8988T (cell line): ENCODE measurements around the gene GPR68.
A peak's percentile ranks its signal among the peaks of the same experiment; 100 is the strongest.

Experiments used
- DNase-seq: peaks from one replicate; pipeline ENCODE4 v3.0.0; 2011

Gene GPR68, protein sequence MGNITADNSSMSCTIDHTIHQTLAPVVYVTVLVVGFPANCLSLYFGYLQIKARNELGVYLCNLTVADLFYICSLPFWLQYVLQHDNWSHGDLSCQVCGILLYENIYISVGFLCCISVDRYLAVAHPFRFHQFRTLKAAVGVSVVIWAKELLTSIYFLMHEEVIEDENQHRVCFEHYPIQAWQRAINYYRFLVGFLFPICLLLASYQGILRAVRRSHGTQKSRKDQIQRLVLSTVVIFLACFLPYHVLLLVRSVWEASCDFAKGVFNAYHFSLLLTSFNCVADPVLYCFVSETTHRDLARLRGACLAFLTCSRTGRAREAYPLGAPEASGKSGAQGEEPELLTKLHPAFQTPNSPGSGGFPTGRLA

GRCh38 chr14:91244501-91244901 lies at the start of gene GPR68:
GPR68 (minus strand) TSS chr14:91244704; CDS start chr14:91235050, 9,654 bp downstream.
- no peak for DNase-seq

DNA sequence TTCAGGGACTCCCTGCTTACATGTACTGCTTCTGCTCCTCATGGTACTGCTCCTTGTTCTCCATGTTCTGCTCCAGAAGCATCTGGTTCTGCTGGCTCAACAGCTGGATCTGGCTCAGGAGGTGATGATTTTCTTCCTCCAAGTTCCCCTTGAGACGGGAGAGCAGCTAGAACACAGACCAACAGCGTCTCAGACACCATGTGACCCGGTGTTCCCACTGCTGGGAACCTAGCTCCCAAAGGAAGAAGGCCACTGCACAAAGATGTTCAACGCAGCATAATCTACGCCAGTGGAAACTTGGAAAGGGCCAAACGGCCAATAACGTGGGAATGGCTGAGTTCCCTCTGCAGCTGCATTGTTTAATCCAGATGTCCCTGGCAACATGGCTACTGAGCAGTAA lies 49.6 kb upstream of the GPR68 start:
- no peak for DNase-seq

DNA sequence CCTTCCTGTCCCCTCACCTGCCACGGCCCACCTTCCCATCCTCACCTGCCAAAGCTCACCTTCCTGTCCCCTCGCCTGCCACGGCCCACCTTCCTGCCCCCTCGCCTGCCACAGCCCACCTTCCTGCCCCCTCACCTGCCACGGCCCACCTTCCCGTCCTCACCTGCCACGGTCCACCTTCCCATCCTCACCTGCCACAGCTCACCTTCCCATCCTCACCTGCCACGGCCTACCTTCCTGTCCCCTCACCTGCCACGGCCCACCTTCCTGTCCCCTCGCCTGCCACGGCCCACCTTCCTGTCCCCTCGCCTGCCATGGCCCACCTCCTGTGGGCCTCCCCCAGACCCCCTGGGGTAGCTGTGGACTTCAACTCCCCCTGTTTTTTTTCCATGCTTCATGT lies 48.8 kb upstream of the GPR68 start:
- DNase-seq: no peak

DNA sequence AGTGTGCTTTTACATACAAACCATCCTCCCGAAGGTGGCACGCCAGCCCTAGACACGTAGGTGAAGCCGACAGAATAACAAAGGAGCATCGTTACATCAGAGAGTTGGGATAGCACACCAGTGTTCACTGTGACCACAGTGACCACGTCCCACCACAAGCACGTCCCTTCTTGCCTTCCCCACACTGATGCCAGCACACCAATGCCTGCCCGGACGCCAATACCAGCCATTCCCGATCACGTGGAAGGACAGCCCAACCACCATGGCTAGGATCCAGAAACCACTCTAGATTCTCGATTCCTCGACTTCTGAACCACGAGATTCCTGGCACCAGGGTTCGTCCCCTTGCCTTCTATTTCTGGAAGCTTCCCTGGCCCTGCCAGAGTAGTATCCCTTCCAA lies 48.0 kb upstream of the GPR68 start:
- DNase-seq: no peak

DNA sequence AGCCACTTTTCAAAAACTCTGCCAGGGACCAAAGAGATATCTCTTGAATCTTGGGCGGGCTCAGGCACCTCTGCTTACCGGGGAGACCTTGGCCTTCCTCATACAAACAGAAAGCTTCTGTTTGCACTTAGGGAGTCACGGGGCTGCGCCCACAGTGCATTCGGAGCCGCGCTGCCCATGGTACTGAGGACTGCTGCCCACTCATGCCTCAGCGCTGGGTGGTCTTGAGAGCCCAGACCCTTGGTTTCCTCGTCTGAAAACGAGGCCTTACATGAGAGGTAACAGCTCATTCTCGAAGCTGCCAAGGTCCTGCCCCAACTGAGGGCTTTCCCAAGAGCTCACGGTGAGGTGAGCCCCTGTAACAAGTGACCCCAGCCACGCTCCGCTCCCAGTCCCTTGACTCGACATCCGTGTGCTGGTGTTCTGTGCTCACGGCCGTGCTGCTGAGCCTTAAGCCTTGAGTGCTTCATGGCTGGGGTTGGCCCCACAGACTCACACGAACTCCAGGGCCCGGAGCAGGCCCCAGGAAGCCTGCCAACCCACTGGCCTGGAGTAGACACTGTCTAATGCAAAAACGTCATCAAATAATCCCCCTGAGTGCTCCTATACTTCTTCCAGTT lies 47.4 kb upstream of the GPR68 start:
- no peak for DNase-seq

DNA sequence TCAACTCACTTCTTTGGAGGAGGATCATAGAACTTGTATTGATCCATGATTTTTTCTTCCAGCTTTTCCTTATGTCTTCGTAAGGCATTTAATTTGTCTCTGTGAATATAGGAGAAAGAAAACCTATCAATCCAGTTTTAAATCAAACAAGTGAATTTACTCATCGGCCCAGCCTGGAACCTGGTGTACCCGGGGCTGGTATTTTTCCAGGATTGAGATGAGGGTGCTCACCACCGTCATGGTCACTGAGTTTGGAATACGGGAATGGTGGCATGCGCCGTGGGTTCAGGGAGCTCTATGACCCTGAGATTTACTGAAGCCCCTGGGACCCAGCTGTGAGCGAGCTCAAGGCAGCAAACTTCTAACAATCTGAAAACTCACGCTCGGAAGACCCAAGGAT lies 46.5 kb upstream of the GPR68 start:
- DNase-seq: no peak

DNA sequence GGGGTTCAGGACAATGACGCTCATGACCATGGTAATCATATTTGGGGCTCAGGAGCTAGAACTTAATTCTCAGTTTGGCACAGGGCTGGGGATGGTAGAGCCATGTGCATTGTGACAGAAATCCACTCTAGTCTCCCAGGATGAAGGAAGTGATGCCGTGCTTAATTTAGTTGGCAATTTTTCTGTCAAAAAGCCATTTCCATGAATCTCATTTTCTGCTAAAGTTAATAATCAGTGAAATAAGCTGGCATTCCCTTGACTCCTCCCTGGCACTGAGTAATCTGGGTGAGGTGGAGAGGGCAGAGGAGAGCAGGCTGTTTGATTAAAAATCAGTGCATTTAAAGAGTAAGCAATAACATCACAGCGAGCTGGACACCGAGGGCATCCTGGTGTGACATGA lies 45.0 kb upstream of the GPR68 start:
- no peak for DNase-seq

DNA sequence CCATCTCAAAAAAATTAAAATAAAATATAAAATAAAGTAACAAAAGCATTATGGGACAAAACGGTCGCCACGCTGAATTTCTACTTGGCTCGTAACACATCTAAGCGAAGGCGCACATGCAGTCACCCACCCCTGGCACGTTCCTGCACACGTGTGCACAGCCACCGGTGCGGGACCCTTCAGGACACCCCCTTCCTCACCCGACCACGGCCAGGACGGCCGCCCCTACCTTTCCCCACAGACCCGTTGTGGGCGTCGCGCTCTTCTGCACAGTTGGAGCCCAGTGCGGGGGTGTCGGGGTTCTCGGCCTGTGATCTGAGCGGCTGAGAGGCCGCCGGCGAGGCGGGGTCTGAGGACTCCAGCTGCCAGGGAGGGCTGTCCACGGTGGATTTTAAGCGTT lies 44.4 kb upstream of the GPR68 start:
- DNase-seq: no peak

- DNase-seq: peak; percentile 81
Observed at GRCh38 chr14:91286530-91286937, 42.0 kb upstream of the GPR68 start.

- DNase-seq: no peak
Observed at GRCh38 chr14:91284791-91285548, 40.5 kb upstream of the GPR68 start.

DNA sequence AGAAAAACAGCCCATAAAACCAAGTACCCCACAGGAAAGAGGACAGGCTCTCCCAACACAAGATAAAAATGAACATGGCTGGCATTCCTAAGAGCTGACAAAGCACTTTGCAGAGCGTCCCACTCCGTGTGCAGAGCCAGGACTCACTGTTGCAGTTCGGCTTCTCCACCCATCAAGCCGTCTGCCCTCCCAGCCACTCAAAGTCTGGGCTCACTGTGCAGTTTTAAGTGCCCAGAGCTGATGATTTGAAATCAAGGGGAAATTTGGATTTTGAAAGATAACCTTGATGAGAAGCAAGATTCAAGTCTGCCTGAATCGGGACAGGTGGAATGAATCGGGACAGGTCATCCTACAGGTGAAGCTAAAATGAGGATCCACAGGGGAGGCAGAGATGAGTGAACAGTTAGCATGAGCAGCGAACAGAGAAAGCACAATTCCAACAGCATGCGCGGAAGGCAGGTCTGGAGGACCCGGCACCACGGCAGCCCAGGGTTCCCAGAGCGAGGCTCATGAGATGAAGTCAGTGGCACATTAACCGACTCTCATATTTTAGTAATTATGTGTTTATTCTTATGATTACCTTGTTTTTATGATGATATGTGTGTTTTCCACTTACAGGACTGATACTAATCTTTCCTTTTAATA lies 39.8 kb upstream of the GPR68 start:
- DNase-seq: peak; percentile 89

- DNase-seq: no peak
Observed at GRCh38 chr14:91283666-91284065, 39.2 kb upstream of the GPR68 start.

- DNase-seq: no peak
Observed at GRCh38 chr14:91282954-91283645, 38.6 kb upstream of the GPR68 start.

DNA sequence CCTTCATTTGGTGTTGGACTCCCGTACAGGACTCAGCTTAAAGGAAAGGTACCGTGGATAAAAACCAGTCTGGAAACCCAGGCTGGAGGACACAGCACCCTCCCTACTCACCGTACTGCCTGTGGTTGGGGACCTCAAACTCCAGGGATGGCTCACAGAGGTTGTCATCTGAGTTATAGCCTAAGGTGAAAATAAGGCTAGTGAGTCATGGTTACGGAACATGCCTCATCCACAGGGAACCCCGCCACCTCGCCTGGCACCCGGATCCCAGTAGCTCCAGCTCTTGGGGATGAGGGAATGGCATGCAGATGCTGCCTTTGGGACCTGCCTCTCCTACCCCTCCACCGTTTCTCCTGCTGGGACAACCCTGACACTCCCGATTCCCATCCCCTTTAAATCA lies 36.8 kb upstream of the GPR68 start:
- peak; percentile 52 for DNase-seq

GRCh38 chr14:91280129-91280528 lies 35.6 kb upstream of the GPR68 start:
- DNase-seq: no peak

DNA sequence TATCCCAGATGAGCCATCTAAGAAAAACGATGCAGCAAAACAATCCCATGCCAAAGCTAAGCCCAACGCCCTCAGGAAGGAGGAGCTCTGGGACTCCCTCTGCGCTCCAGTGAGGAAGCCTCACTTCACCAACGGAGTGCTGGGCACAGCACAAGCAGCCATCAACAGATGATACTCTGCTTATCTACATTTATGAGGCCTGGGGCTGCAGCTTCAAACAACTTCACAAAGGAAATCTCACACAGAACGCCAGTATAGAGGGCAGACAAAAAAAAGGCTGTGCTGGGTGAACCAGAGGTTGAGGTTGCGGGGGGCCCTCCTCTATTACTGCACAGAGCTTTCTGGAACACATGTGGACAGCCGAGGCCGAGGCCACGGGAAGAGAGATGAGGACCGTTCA lies 34.9 kb upstream of the GPR68 start:
- no peak for DNase-seq

GRCh38 chr14:91278383-91278715 lies 33.8 kb upstream of the GPR68 start:
- no peak for DNase-seq

DNA sequence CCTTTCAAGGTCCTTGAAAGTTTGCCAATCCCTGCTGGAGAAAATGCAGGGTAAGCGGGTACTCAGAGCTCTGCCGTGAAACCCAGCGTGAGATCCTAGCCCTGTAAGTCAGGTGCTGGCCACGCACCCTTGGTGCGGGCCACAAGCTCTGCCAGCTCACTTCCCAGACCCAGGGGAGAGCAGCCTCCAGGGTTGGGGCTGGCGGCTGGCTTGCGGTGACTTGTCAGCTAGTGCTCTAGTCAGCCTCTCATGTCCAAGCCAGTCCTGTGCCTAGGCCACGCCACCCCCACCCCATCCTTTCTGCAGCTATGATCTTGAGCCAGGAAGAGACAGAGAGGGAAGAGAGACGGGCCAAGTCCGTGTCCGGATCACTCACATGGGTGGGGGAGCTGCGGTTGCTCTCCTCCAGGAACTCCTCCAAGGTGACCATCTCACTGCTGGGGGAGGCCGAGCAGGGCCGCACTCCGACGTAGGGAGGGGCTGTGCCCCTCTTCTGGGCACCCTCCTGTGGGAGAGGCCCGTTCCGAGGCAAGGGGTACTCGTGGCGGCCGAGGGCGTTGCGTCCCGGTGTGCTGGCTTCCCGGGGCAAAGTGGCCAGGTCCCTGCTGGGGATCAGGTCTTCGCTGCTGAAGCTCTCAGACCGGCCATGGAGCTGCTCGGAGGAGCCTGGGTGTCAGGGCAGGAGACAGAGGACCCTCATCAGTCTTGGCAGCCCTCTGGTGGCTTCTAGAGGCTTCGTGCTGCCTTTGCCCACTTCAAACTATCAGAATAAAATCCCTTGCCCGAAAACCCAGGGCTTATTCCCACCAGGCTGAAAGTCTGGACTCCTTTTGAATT lies 33.3 kb upstream of the GPR68 start:
- DNase-seq: no peak

- no peak for DNase-seq
Observed at GRCh38 chr14:91274796-91275195, 30.3 kb upstream of the GPR68 start.

- DNase-seq: no peak
Observed at GRCh38 chr14:91273885-91274273, 29.4 kb upstream of the GPR68 start.

DNA sequence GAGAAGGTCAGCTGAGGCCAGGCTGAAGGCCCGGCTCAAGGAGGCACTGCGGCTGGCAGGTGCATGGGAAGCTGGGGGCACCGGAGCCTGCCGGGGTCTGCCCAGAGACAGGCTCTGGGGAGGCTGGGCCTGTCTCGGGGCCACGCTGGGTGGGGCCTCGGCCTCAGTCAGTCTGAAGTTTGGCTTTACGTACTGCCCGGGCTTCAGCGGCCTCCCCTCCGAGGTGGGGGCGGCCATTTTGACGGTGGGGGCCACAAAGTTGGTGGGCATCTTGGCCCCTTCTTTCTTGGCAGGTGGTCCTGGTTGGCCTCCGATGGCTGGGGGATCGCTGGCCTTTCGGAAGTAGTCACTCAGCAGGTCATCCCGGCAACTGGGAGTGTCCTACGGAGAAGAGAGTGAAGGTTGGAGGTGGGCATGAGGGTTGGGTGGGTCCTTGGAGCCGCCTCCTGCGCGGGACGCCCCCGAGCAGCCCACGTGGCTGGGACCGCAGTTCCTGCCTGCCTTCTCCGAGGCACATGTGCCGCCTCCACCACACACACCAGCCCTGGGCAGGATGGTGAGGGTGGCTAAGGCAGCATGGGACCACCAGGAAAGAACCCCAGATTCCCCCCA lies 28.9 kb upstream of the GPR68 start:
- DNase-seq: no peak
